ENCODE data around the gene CSNK1D.
"Not testable (repeated sequence)": the region's sequence is repeated elsewhere in the genome, so short reads cannot be mapped to it uniquely, and the experiment has no call there.

The CSNK1D gene

DNA sequence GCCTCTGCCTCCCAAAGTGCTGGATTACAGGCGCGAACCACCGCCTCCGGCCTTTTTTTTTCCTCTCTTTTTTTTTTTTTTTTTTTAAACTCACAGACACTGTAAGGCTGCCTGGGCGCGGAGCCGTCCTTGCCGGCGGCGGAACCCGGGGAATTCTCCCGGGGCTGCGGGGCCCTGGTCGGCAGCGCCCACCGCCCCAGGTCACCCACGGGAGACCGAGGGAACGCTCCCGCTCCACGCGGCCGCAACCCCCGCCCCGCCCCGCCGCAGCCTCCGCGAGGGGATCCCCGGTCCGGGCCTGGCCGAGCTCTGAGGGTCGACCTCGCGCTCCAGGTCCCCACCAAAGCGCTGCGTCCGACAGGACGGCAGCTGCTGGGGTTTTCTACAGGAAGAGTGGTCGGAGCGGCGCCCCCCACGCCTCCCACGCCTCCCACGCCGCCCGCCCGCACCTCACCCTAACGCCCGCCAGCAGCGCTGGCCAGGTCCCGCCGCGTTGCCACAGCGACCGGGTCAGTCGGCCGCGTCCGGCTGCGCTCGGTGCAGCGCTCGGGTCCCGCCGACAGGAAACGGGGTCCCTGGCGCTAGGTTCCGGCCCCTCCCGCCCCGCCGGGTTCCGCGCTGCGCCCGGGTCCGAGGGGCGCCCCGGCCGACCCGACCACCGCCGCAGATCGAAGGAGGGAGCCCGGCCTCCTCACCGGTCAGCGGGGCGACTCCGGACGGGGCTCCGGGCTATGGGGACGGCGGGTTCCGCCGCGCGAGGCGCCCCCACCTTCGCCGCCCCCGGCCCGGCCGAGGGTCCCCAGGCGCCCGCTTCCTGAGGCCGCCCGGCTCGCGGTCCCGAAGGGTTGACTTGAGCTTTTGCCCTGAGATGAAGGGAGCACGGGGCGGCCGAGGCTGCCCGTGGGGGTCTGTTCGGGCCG lies 60.9 kb downstream of the CSNK1D start, which contains the start of gene CCDC57:
CCDC57 (minus strand) TSS at position 512 of the 920 bp plus-strand sequence. CDS start 10,898 bp downstream, outside the sequence.
- peak; percentile 76 for DNase-seq

- not testable (repeated sequence) for DNase-seq
Observed at GRCh38 chr17:82210655-82211054, 62.8 kb downstream of the CSNK1D start.

DNA sequence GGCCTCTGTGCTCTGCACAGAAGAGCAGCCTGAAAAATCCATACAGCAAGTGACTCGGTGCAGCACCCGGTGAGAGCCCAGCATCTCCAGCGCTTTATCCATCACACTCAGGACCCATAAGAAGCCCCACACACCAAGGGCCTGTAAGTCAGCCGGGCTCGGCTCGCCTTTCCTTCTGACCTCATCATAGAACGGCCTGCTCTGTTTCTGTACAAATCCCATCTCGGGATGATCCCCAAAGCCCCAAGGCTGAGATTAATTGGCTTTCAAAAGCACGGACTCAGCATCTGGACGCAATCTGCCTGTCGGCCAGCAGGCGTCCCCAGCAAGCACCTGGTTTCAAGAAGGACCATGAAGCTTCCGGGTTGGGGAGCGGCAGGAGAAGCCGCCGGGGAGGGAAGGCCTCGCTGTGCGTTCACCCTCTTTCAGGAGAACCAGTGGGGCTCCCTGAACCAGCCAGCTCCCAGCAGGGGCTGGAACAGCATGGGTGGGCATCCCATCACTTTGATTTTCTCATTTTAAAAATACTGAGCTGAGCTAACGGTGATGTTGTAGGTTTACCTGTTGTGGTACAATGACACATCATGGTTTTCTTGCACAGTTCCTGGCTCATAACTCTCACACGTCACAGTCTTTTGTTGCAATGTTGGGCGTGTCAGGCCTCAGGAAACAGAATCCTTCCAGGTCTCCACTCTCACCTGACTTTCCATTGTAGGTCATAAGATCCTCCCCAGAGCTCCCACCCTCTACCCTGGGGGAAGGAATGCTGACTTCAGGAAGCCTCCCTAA lies 67.6 kb downstream of the CSNK1D start:
- peak; percentile 86 for DNase-seq

- no peak for DNase-seq
Observed at GRCh38 chr17:82204831-82205719, 68.4 kb downstream of the CSNK1D start.

DNA sequence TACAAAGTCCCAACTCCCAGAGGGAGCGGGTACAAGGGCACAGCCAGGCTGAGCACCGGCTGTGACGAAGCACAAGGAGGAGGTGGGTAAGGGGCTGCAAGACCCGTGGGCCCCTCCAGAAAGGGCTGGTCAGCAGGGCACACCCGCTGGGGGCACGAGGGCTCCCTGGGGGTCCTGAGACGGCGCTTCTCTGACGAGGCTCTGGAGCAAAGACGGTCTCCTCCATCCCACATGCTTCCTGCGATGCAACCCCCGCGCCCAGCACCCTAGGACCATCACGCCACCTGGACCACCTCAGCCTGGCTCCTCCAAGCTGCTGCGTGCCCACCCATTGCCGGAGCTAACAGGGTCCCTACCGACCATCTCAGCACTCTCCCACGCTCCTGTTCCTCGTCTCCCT lies 69.6 kb downstream of the CSNK1D start:
- no peak for DNase-seq

- no peak for DNase-seq
Observed at GRCh38 chr17:82202981-82203380, 70.5 kb downstream of the CSNK1D start.

DNA sequence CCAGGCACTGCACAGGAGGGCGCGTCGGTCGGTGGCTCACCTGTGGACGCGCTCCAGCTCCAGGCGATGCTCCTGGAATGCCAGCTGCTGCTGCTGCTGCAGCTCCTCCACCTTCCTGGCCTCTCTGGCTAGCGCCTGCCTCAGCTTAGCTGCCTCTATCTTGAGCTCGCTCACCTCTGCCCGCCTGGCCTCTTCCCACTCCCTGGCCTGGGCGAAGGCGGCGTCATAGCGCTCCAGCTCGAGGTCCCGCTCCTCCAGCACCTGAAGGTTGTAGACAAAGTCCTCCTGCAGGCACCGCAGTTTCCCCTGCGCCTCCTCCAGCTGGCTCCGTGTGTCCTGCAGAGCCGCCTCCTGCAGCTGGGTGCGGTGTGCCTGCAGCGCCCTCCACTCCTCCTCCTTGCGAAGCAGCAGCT lies 72.0 kb downstream of the CSNK1D start:
- no peak for DNase-seq

- peak; percentile 83 for DNase-seq
Observed at GRCh38 chr17:82200743-82201497, 72.6 kb downstream of the CSNK1D start.

DNA sequence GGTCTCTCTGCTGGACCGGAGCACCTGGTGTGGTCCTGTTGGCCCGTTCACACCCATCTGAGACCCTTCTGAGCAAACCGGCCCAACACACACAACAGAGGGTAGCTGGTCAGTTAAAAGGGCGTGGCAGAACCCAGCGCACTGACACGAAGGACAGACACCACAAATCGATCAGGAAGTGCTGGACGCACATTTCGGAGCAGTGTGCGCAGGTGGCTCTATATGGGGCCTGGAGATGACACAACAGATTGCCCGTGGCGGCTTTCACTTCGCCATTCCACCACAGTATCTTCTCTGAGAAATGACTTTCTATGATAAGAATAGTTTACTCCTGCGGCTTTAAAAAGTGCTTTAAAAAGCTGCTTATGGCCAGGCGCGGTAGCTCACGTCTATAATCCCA lies 73.4 kb downstream of the CSNK1D start:
- DNase-seq, result no peak

GRCh38 chr17:82199496-82199895 lies 74.0 kb downstream of the CSNK1D start:
- DNase-seq, result no peak

- DNase-seq, result no peak
Observed at GRCh38 chr17:82198092-82198491, 75.4 kb downstream of the CSNK1D start.

GRCh38 chr17:82195675-82196672 lies 77.5 kb downstream of the CSNK1D start:
- no peak for DNase-seq

GRCh38 chr17:82194765-82195164 lies 78.7 kb downstream of the CSNK1D start:
- no peak for DNase-seq

DNA sequence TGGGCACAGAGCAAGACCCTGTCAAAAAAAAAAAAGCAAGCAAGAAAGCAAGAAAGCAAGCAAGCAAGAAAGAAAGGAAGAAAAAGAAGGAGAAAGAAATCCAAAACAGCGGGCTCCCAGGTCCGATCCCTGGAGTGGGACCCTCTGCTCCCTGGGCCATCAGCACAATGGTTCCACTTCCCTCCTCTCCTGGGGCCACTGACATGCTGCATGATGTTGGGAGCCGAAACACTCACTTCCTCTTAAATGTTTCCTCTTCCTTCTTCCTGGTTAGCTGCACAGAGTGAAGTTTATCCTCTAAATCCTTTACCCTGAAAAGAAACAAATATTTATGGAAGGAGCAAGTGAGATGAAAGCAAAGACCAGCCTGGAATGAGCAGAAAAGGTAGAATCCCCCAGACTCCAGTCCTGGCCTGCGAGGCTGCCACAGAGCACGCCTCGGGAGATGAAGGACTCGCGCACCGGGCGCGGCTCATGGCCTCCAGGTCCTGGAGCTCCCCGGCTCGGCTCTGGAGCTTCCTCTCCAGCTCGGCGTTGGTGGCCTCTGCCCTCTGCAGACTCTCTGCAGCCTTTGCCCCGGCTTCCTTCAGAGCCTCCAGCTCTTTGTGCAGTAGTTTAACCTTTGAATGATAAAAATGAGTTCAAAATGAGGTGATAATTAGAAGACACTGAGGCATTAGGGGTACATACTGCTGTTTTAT lies 79.8 kb downstream of the CSNK1D start:
- no peak for DNase-seq

DNA sequence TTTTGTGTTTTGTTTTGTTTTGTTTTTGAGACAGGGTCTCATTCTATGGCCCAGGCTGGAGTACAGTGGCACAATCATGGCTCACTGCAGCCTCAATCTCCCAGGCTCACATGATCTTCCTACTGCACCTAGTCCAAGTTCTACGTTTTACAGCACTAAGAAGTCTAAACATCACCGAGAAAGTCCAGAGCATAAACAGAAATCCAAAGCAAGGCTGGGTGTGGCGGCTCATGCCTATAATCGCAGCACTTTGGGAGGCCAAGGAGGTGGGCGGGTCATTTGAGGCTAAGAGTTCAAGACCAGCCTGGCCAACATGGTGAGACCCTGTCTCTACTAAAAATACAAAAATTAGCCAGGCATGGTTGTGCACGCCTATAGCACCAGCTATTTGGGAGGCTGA lies 80.5 kb downstream of the CSNK1D start:
- not testable (repeated sequence) for DNase-seq
